T-cell (primary cell): Measurements from ENCODE around the gene ALDH16A1. TPM values are rescaled to one million over a fixed set of nuclear protein-coding genes. Genes with fewer than 3 reads are reported as not detected.

ENCODE experiments used
- ATAC-seq, 4 experiments: fragments of 200-7000 bp in 3 of 4; fragments of 150-1000 bp in 1 of 4; cut with Tn5 transposase; replicated peaks in 1 of 4; 1 replicate in 3 of 4; 2 replicates in 1 of 4; pipeline ENCODE4 v1.10.0; 2021; ENCODE audit warnings: moderate library complexity in 3 of 4, mild to moderate bottlenecking in 2 of 4, moderate number of reproducible peaks in 1 of 4
- CTCF ChIA-PET, 2 donors: fragments of 300-600 bp; sonication (Branson Sonifier 250); formaldehyde crosslinking; loops; one replicate each; lab custom pipeline; 2022; ENCODE audit warnings: antibody characterized with exemption in 2 of 2; lab: Charles Lee
- POLR2A ChIA-PET, 2 donors: fragments of 300-600 bp; sonication (Branson Sonifier 250); formaldehyde crosslinking; loops; one replicate each; lab custom pipeline; 2022; ENCODE audit warnings: antibody characterized with exemption in 2 of 2; lab: Charles Lee
- DNase-seq, 35 experiments: peaks; one replicate each; pipeline versions ENCODE4 v3.0.0 to v3.0.0-alpha.2; 2013 to 2023
- H3K27ac ChIP-seq: one replicate; pipeline ENCODE4 v1.5.1; 2013; ENCODE audit warnings: low read length
- H3K27me3 ChIP-seq, 2 experiments: replicated peaks in 1 of 2; 1 replicate in 1 of 2; 2 replicates in 1 of 2; pipeline versions ENCODE4 v1.6.1 to v1.7.0; 2013; ENCODE audit warnings: low read length in 1 of 2, mixed read lengths in 1 of 2; ENCODE audit not compliant: control insufficient read depth in 2 of 2, insufficient read depth in 2 of 2; ENCODE audit errors: extremely low read depth in 1 of 2
- H3K36me3 ChIP-seq, 2 donors: 1 replicate in 1 of 2; 2 replicates in 1 of 2; pipeline versions ENCODE4 v1.6.1 to v1.7.0; 2013; ENCODE audit warnings: low read length in 1 of 2; ENCODE audit not compliant: control insufficient read depth in 2 of 2, insufficient read depth in 1 of 2; ENCODE audit errors: extremely low read depth in 1 of 2
- H3K4me1 ChIP-seq, 2 experiments: 1 replicate in 1 of 2; 2 replicates in 1 of 2; pipeline versions ENCODE4 v1.6.1 to v1.7.0; 2013; ENCODE audit warnings: low read length in 2 of 2, mixed read lengths in 1 of 2; ENCODE audit not compliant: insufficient read depth in 2 of 2, control insufficient read depth in 1 of 2; ENCODE audit errors: extremely low read depth in 1 of 2
- H3K4me3 ChIP-seq, 2 donors: 1 replicate in 1 of 2; 2 replicates in 1 of 2; pipeline versions ENCODE4 v1.5.1 to v1.7.0; 2013; ENCODE audit warnings: mild to moderate bottlenecking in 2 of 2, low read length in 1 of 2, moderate library complexity in 1 of 2; ENCODE audit not compliant: control insufficient read depth in 1 of 2; ENCODE audit errors: extremely low read depth in 1 of 2
- H3K9me3 ChIP-seq: 2 replicates; pipeline ENCODE4 v1.7.0; 2013
- H3K27ac Mint-ChIP-seq, 2 donors: one replicate each; pipeline ENCODE4 v1.8.0; 2020 to 2021; ENCODE audit warnings: mild to moderate bottlenecking in 2 of 2, mixed read lengths in 2 of 2
- H3K27me3 Mint-ChIP-seq, 2 donors: one replicate each; pipeline ENCODE4 v1.8.0; 2021 to 2022; ENCODE audit warnings: mixed read lengths in 2 of 2
- H3K36me3 Mint-ChIP-seq: one replicate; pipeline ENCODE4 v1.8.0; 2021; ENCODE audit warnings: mixed read lengths
- H3K4me1 Mint-ChIP-seq, 3 donors: one replicate each; pipeline ENCODE4 v1.8.0; 2020 to 2022; ENCODE audit warnings: mixed read lengths in 3 of 3, mild to moderate bottlenecking in 1 of 3
- H3K4me3 Mint-ChIP-seq, 3 donors: one replicate each; pipeline ENCODE4 v1.8.0; 2020 to 2022; ENCODE audit warnings: mild to moderate bottlenecking in 3 of 3, mixed read lengths in 3 of 3, moderate library complexity in 3 of 3
- H3K9me3 Mint-ChIP-seq, 3 donors: one replicate each; pipeline ENCODE4 v1.8.0; 2020 to 2022; ENCODE audit warnings: mixed read lengths in 3 of 3
- WGBS: methylation state at CpG from one replicate; pipeline ENCODE4 v1.1.5; 2013; ENCODE audit warnings: missing lambda C conversion rate; ENCODE audit not compliant: insufficient coverage; 5-methylcytosine and 5-hydroxymethylcytosine counted together
- total RNA-seq, 35 experiments: library from RNA in 6 of 35; stranded (reverse) in 6 of 35; fragments of 120-200 nt in 1 of 35; gene quantifications; one replicate each; pipeline versions ENCODE4 v1.2.1 to v1.2.4 and lab custom pipeline; 2013 to 2026

Gene ALDH16A1
- total RNA-seq, 5 donors from 2014 or later (not counting 1 experiment from before 2014, with no cell fraction given), result 32.8 to 57.2 (median 46.3) TPM

GRCh38 chr19:49512970-49513745 is 60.1 kb downstream of the ALDH16A1 start:
- peak overlapping the region; percentile 61 for H3K27ac ChIP-seq
- 3% methylated on average over 29 of the region's 50 CpGs for WGBS

GRCh38 chr19:49513746-49514118 is 60.7 kb downstream of the ALDH16A1 start:
- H3K4me3 ChIP-seq, result peak overlapping the region; percentile 57 to 71
- POLR2A ChIA-PET, result no interaction called here
- ATAC-seq (peak; percentile 31 to 41 (median 37)), DNase-seq (no peak)
- no peaks in the 10 kb centered on the region for H3K36me3 ChIP-seq
- no peaks in the 10 kb centered on the region for H3K9me3 ChIP-seq
- Mint-ChIP-seq H3K9me3 (no peaks in the 10 kb centered on the region), H3K27me3 (no peaks in the 10 kb centered on the region), H3K4me1 (peaks cover 36 to 43% (median 38%) of the 10 kb centered on the region in 3 donors), H3K4me3 (peak overlapping the region; percentile 74 to 91 (median 86)), H3K36me3 (no peaks in the 10 kb centered on the region), H3K27ac (peak overlapping the region; percentile 87 to 89)
- CTCF ChIA-PET, result interaction anchor here (0.6 to 1.2 kb wide), 2 partner anchors 21 to 33 kb away, joined by 3 read pairs; no protein-coding TSS in a partner anchor
- peaks cover 21 to 48% of the 10 kb centered on the region in 2 experiments for H3K4me1 ChIP-seq
- H3K27me3 ChIP-seq, result no peaks in the 10 kb centered on the region
- peak overlapping the region; percentile 29 for H3K27ac ChIP-seq
- WGBS, result 62% methylated on average over 7 of the region's 12 CpGs

More at GRCh38 chr19:49512970-49513745, 60.1 kb downstream of the ALDH16A1 start:
- no peaks in the 10 kb centered on the region for H3K9me3 Mint-ChIP-seq
- ChIA-PET CTCF (interaction anchor here (0.6 to 1.2 kb wide), 2 partner anchors 22 to 34 kb away, joined by 3 read pairs; no protein-coding TSS in a partner anchor), POLR2A (interaction anchor here in 1 of 2 donors (0.5 kb wide), 1 partner anchor 19 kb away, joined by 3 read pairs; no protein-coding TSS in a partner anchor)
- peaks cover 37 to 43% (median 38%) of the 10 kb centered on the region in 3 donors for H3K4me1 Mint-ChIP-seq
- ATAC-seq, result peak; percentile 70 to 74 (median 71)
- H3K27me3 Mint-ChIP-seq, result no peaks in the 10 kb centered on the region
- no peaks in the 10 kb centered on the region for H3K36me3 Mint-ChIP-seq
- peak in 3 of 35 experiments; percentile 13 to 50 (median 44) for DNase-seq
- H3K4me3 ChIP-seq, result peak overlapping the region; percentile 57 to 71
- H3K27ac Mint-ChIP-seq, result peak overlapping the region; percentile 87 to 89
- H3K27me3 ChIP-seq, result no peaks in the 10 kb centered on the region
- H3K36me3 ChIP-seq, result no peaks in the 10 kb centered on the region
- H3K9me3 ChIP-seq, result no peaks in the 10 kb centered on the region
- peaks cover 21 to 48% of the 10 kb centered on the region in 2 experiments for H3K4me1 ChIP-seq
- peak overlapping the region; percentile 74 to 91 (median 86) for H3K4me3 Mint-ChIP-seq

- H3K4me1 Mint-ChIP-seq, result peaks cover 36 to 45% (median 38%) of the 10 kb centered on the region in 3 donors
- peak overlapping the region in 1 of 2 donors; percentile 39 for H3K27ac Mint-ChIP-seq
- Histone ChIP-seq H3K4me1 (peaks cover 21 to 48% of the 10 kb centered on the region in 2 experiments), H3K36me3 (no peaks in the 10 kb centered on the region), H3K4me3 (peak overlapping the region; percentile 57 to 71), H3K27ac (no peak overlapping the region), H3K27me3 (no peaks in the 10 kb centered on the region), H3K9me3 (no peaks in the 10 kb centered on the region)
- no peaks in the 10 kb centered on the region for H3K36me3 Mint-ChIP-seq
- CTCF ChIA-PET, result no interaction called here
- DNase-seq, result no peak
- H3K9me3 Mint-ChIP-seq, result no peaks in the 10 kb centered on the region
- H3K4me3 Mint-ChIP-seq, result peak overlapping the region; percentile 74 to 91 (median 86)
- WGBS, result 97% methylated on average over 21 of the region's 21 CpGs
- no peaks in the 10 kb centered on the region for H3K27me3 Mint-ChIP-seq
- no peak for ATAC-seq
- POLR2A ChIA-PET, result no interaction called here
These were observed 61.1 kb downstream of the ALDH16A1 start for GRCh38 chr19:49514151-49514550.

GRCh38 chr19:49515767-49516166 is 62.7 kb downstream of the ALDH16A1 start:
- peaks cover 36 to 48% (median 38%) of the 10 kb centered on the region in 3 donors for H3K4me1 Mint-ChIP-seq
- H3K9me3 ChIP-seq, result no peaks in the 10 kb centered on the region
- CTCF ChIA-PET, result interaction anchor here in 1 of 2 donors (1.3 kb wide), 1 partner anchor 9 kb away, joined by 3 read pairs; no protein-coding TSS in a partner anchor
- peaks cover 21 to 48% of the 10 kb centered on the region in 2 experiments for H3K4me1 ChIP-seq
- H3K36me3 ChIP-seq, result no peaks in the 10 kb centered on the region
- no peak overlapping the region for H3K4me3 ChIP-seq
- H3K9me3 Mint-ChIP-seq, result no peaks in the 10 kb centered on the region
- POLR2A ChIA-PET, result no interaction called here
- no peak overlapping the region for H3K27ac ChIP-seq
- DNase-seq, result no peak
- 89% methylated on average over 3 of the region's 4 CpGs for WGBS
- peak overlapping the region; percentile 53 to 91 (median 58) for H3K4me3 Mint-ChIP-seq
- H3K27me3 Mint-ChIP-seq, result no peaks in the 10 kb centered on the region
- peak overlapping the region; percentile 25 to 66 for H3K27ac Mint-ChIP-seq
- H3K36me3 Mint-ChIP-seq, result peaks cover 4% of the 10 kb centered on the region
- H3K27me3 ChIP-seq, result no peaks in the 10 kb centered on the region
- no peak for ATAC-seq

GRCh38 chr19:49518033-49518432 is 65.0 kb downstream of the ALDH16A1 start:
- ATAC-seq, result no peak
- no peak for DNase-seq
- H3K27ac Mint-ChIP-seq, result no peak overlapping the region
- H3K4me1 Mint-ChIP-seq, result peaks cover 21 to 31% (median 25%) of the 10 kb centered on the region in 3 donors
- POLR2A ChIA-PET, result interaction anchor here in 1 of 2 donors (0.5 kb wide), 1 partner anchor 86 kb away, joined by 3 read pairs; no protein-coding TSS in a partner anchor
- WGBS, result no CpG with 5 or more reads among the region's 3 CpGs
- Histone ChIP-seq H3K27me3 (no peaks in the 10 kb centered on the region), H3K36me3 (no peaks in the 10 kb centered on the region), H3K4me1 (peaks cover 17 to 28% of the 10 kb centered on the region in 2 experiments), H3K27ac (no peak overlapping the region), H3K4me3 (no peak overlapping the region), H3K9me3 (no peaks in the 10 kb centered on the region)
- no peaks in the 10 kb centered on the region for H3K27me3 Mint-ChIP-seq
- H3K36me3 Mint-ChIP-seq, result peaks cover 4% of the 10 kb centered on the region
- H3K9me3 Mint-ChIP-seq, result no peaks in the 10 kb centered on the region
- CTCF ChIA-PET, result interaction anchor here in 1 of 2 donors (0.7 kb wide), 2 partner anchors 48 to 83 kb away, joined by 4 to 9 read pairs; no protein-coding TSS in a partner anchor
- no peak overlapping the region for H3K4me3 Mint-ChIP-seq
